K562 (cell line): ENCODE results near the gene TSC22D1. TPM values are rescaled to one million over a fixed set of nuclear protein-coding genes. Genes with fewer than 3 reads are reported as not detected.
A peak's percentile ranks its signal among the peaks of the same experiment; 100 is the strongest.

Experiments
- C11orf30 ChIP-seq: fragments of 450-650 bp; IDR thresholded peaks from 2 replicates; pipeline ENCODE4 v1.6.1; 2016; ENCODE audit warnings: low read depth, mild to moderate bottlenecking
- FOS ChIP-seq: IDR thresholded peaks from 3 replicates; pipeline ENCODE4 v1.6.1; 2011; ENCODE audit not compliant: insufficient read length; ENCODE audit errors: extremely low read depth
- HDGF ChIP-seq: fragments of 450-650 bp; IDR thresholded peaks from 2 replicates; pipeline ENCODE4 v1.6.1; 2016
- HMG20B ChIP-seq: fragments of 250-450 bp; sonication (Bioruptor Pico); IDR thresholded peaks from 2 replicates; pipeline ENCODE4 v1.5.0; 2021; ENCODE audit warnings: mild to moderate bottlenecking
- MGA ChIP-seq: fragments of 450-650 bp; IDR thresholded peaks from 2 replicates; pipeline ENCODE4 v1.6.1; 2016; ENCODE audit warnings: mild to moderate bottlenecking, moderate library complexity
- MYBL2 ChIP-seq, 2 experiments: fragments of 450-650 bp in 1 of 2; sonication (generic) in 1 of 2; formaldehyde crosslinking in 1 of 2; IDR thresholded peaks; 2 replicates each; pipeline versions ENCODE4 v1.6.1 to v1.8.1; 2017 to 2022; ENCODE audit warnings: borderline replicate concordance in 1 of 2, inconsistent platforms in 1 of 2, low read depth in 1 of 2, mild to moderate bottlenecking in 1 of 2, missing genetic modification reagents in 1 of 2, moderate library complexity in 1 of 2
- NCOA6 ChIP-seq: fragments of 450-650 bp; IDR thresholded peaks from 2 replicates; pipeline ENCODE4 v1.6.1; 2017; ENCODE audit warnings: mild to moderate bottlenecking
- POLR2B ChIP-seq: fragments of 450-650 bp; IDR thresholded peaks from 2 replicates; pipeline ENCODE4 v1.6.1; 2018; ENCODE audit warnings: low read depth; ENCODE audit not compliant: partially characterized antibody
- POLR2G ChIP-seq: fragments of 200-400 bp; formaldehyde crosslinking; IDR thresholded peaks from 2 replicates; pipeline ENCODE4 v1.6.1; 2017; ENCODE audit warnings: low read depth, mild to moderate bottlenecking, antibody characterized with exemption, low read length, moderate library complexity
- RBFOX2 ChIP-seq: fragments of 200-400 bp; formaldehyde crosslinking; IDR thresholded peaks from 2 replicates; pipeline ENCODE4 v1.6.1; 2017; ENCODE audit warnings: low read depth, mild to moderate bottlenecking, low read length, moderate library complexity
- SIRT6 ChIP-seq: IDR thresholded peaks from one replicate; pipeline ENCODE4 v1.6.1; 2012; ENCODE audit warnings: low read depth, mild to moderate bottlenecking, control low read depth, inconsistent platforms, low read length, moderate library complexity
- SMARCA5 ChIP-seq: fragments of 450-650 bp; IDR thresholded peaks from 2 replicates; pipeline ENCODE4 v1.6.1; 2016
- U2AF1 ChIP-seq: fragments of 200-400 bp; formaldehyde crosslinking; optimal IDR thresholded peaks from 2 replicates; pipeline ENCODE3; 2017; ENCODE audit warnings: mild to moderate bottlenecking, low read depth, low read length, moderate library complexity
- ZFX ChIP-seq: sonication (generic); formaldehyde crosslinking; IDR thresholded peaks from 2 replicates; pipeline ENCODE4 v1.8.0; 2022; ENCODE audit warnings: mild to moderate bottlenecking, missing genetic modification reagents, moderate library complexity
- polyA plus RNA-seq, 8 experiments: library from polyadenylated mRNA; depleted of rRNA in 4 of 8; stranded (reverse) in 5 of 8; unstranded in 3 of 8; fragments of >200 nt; fragmentation: Nextera tagmentation in 2 of 8; fragmentation: Illumina TruSeq in 1 of 8; extraction: Ambion mirVana in 2 of 8; extraction: Trizol in 1 of 8; gene quantifications; 2 replicates each; pipeline versions ENCODE4 v1.2.1 to v1.2.3, GENCODE V29; 2011 to 2014; ENCODE audit warnings: inconsistent platforms in 1 of 8, missing spikeins in 1 of 8
- total RNA-seq, 7 experiments: library from RNA; depleted of rRNA in 6 of 7; stranded (reverse); fragments of >200 nt in 6 of 7; fragmentation: Illumina TruSeq in 2 of 7; extraction: Trizol in 2 of 7; gene quantifications; 2 replicates each; pipeline versions ENCODE4 v1.2.1 to v1.2.3, GENCODE V29; 2011 to 2021; ENCODE audit warnings: low replicate concordance in 1 of 7
- TF ChIP-seq, protein P1 (sequence below), 2 experiments: IDR thresholded peaks; 2 replicates each; pipeline ENCODE4 v1.6.1; 2011; ENCODE audit warnings: borderline replicate concordance in 1 of 2, control low read depth in 1 of 2, low read depth in 1 of 2, low read length in 1 of 2, mild to moderate bottlenecking in 1 of 2, mixed read lengths in 1 of 2, moderate library complexity in 1 of 2; ENCODE audit not compliant: insufficient read depth in 1 of 2, insufficient read length in 1 of 2, poor library complexity in 1 of 2, severe bottlenecking in 1 of 2; ENCODE audit errors: extremely low read depth in 1 of 2

The TSC22D1 gene
- total and polyA plus RNA-seq, 9 of the 15 experiments (the other 6 are each of a cell fraction or from before 2014, with no cell fraction given) = 2.6 to 19.8 (median 8.4) TPM

DNA sequence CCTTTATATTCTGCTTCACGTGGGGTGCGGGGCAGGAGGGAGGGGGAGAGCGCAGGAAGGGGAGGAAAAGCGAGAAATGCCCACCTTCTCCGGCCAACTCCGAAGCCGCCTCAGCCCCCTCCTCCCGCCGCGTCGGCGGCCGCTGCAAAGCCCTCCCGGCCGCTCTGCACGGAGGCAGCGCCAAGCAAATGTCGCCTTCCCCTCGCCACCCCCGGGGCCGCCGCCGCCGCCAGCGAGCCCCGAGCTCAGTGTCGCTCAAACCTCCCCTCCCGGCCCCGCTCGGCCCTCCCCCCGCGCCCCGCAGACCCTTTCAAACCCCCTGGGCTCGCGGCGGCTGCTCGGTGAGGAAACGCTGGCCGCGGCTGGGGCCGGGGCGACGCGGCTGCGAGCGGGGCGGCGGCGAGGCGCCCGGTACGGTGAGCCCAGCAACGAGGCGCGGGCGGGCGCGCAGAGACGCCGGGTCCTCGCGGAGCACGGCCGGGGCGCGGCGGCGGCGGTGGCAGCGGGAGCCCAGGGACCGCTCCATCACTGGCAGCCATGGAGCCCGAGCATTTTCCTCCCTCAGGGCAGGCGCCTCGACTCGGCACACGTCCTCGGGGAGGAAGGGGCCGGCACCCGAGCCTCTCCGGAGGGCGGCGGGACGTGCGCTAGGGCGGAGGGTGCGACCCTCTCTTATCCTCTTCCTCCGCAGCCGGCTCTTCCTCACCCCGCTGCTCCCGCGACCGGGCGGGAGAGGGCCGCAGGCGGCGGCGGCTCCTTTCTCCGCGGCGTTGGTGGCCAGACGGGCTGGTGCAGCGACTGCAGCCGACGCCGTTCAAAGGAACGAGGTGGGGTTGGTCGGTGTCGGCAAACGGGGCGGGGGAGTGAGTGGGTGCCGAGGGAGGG is 463 bp upstream of the TSC22D1 start (continued):
- TF ChIP-seq MGA (peak; percentile 29; the same call in 1 of the 2 replicates), ZFX (CRISPR knock-in tag) (peak; percentile 2; the same call in 1 of the 2 replicates), POLR2G (peak; percentile 61; the same call in 1 of the 2 replicates), FOS (no peak), SIRT6 (no peak), MYBL2 (IDR thresholded peaks at IDR 0.05; ENCODE audit: low read depth) (no peak), MYBL2 (CRISPR knock-in tag; IDR thresholded peaks at IDR 0.05; ENCODE audit: borderline replicate concordance) (no peak), C11orf30 (no peak), RBFOX2 (no peak), SMARCA5 (no peak), NCOA6 (peak; percentile 53; the same call in 1 of the 2 replicates), HMG20B (CRISPR knock-in tag) (no peak), HDGF (no peak), POLR2B (no peak), U2AF1 (peak; percentile 39)
- TF ChIP-seq, protein P1, sequence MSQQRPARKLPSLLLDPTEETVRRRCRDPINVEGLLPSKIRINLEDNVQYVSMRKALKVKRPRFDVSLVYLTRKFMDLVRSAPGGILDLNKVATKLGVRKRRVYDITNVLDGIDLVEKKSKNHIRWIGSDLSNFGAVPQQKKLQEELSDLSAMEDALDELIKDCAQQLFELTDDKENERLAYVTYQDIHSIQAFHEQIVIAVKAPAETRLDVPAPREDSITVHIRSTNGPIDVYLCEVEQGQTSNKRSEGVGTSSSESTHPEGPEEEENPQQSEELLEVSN (IDR thresholded peaks at IDR 0.05; ENCODE audit: borderline replicate concordance in 1 of 2, extremely low read depth in 1 of 2, insufficient read depth in 1 of 2, insufficient read length in 1 of 2, low read depth in 1 of 2, low read length in 1 of 2, poor library complexity in 1 of 2, severe bottlenecking in 1 of 2) = peak in 1 of 2 experiments; percentile 7
